Fibroblast of villous mesenchyme (primary cell): Measurements from ENCODE around the gene XRCC5. TPM values are rescaled to one million over a fixed set of nuclear protein-coding genes. Genes with fewer than 3 reads are reported as not detected.

Source experiments
- DNase-seq: peaks from one replicate; pipeline ENCODE4 v3.0.0-alpha.2; 2010; ENCODE audit warnings: low read depth
- H3K4me3 ChIP-seq: 2 replicates; pipeline ENCODE4 v1.5.1; 2011; ENCODE audit warnings: low read depth, mild to moderate bottlenecking, low read length
- total RNA-seq: library from RNA; depleted of rRNA; stranded (reverse); fragments of >200 nt; gene quantifications from 2 replicates; pipeline ENCODE4 v1.2.3, GENCODE V29; 2012
- TF ChIP-seq, protein P1 (sequence below): IDR thresholded peaks from 2 replicates; pipeline ENCODE4 v1.5.1; 2012; ENCODE audit warnings: low read depth, mild to moderate bottlenecking, low read length; ENCODE audit not compliant: insufficient read depth

The XRCC5 gene
- total RNA-seq, 1 donor = 278 TPM

DNA sequence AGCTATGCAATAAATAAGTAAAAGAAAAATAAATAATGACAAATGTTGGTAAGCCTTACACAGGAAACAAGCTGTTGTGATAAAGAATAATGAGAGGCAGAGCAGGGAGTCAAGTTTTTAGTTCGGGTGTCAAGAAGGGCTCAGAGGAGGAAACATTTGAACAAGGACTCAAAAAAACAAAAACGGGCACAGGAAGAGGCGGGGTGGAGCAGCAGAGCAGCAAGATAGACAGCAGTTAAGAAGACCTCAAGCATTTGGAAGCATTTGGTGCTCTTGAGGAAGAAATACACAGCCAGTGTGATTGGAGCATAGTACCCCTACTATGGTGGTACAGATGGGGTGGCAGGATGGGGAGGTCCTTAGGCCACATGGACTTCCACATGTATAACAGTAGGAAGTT lies 24.6 kb upstream of the XRCC5 start:
- TF ChIP-seq, protein P1, sequence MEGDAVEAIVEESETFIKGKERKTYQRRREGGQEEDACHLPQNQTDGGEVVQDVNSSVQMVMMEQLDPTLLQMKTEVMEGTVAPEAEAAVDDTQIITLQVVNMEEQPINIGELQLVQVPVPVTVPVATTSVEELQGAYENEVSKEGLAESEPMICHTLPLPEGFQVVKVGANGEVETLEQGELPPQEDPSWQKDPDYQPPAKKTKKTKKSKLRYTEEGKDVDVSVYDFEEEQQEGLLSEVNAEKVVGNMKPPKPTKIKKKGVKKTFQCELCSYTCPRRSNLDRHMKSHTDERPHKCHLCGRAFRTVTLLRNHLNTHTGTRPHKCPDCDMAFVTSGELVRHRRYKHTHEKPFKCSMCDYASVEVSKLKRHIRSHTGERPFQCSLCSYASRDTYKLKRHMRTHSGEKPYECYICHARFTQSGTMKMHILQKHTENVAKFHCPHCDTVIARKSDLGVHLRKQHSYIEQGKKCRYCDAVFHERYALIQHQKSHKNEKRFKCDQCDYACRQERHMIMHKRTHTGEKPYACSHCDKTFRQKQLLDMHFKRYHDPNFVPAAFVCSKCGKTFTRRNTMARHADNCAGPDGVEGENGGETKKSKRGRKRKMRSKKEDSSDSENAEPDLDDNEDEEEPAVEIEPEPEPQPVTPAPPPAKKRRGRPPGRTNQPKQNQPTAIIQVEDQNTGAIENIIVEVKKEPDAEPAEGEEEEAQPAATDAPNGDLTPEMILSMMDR = no peak
- no peak for DNase-seq
- no peak overlapping the region for H3K4me3 ChIP-seq

- no peak for DNase-seq
- no peak overlapping the region for H3K4me3 ChIP-seq
- TF ChIP-seq, protein P1 = no peak
Observed at GRCh38 chr2:216086207-216086893, 22.8 kb upstream of the XRCC5 start.

DNA sequence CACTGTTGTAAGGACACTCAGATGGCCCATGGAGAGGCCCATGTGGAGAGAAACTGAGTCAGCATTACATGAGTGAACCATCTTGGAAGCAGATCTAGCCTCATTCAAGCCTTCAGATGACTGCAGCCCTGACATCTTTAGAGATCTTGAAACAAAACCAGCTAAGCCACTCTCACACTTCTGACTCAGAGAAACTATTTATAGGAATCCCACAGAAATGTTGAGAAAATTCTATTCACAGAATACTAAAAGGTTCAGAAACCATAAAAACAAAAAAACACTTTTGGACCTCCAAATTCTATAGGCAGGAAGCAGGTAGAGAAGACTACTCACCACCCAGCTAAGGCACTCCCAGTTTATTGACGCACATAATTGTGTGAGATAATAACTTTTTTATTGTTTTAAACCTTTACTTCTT lies 18.8 kb upstream of the XRCC5 start:
- no peak overlapping the region for H3K4me3 ChIP-seq
- DNase-seq = peak; percentile 18
- TF ChIP-seq, protein P1 = no peak

DNA sequence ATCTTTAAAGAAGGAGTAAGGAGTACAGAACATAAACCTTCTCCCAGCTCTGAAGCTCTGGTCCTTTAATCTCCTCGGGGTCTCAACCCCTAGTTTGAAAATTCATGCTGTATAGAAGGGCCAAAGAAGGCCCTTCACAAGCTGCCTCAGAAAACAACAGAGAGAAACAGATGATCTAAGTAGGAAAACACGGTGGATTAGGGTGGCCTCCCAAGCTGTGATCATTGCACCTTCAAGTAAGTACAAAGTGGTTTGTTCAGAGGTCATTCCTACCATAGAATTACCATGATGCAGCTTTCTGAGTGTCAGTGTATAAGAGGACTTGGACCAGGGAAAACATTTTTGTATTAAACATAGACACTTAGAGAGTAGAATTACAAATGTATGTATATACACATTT lies 16.5 kb upstream of the XRCC5 start:
- no peak overlapping the region for H3K4me3 ChIP-seq
- TF ChIP-seq, protein P1 = no peak
- no peak for DNase-seq

- no peak for DNase-seq
- H3K4me3 ChIP-seq = no peak overlapping the region
- TF ChIP-seq, protein P1 = no peak
Observed at GRCh38 chr2:216094701-216095100, 14.4 kb upstream of the XRCC5 start.

DNA sequence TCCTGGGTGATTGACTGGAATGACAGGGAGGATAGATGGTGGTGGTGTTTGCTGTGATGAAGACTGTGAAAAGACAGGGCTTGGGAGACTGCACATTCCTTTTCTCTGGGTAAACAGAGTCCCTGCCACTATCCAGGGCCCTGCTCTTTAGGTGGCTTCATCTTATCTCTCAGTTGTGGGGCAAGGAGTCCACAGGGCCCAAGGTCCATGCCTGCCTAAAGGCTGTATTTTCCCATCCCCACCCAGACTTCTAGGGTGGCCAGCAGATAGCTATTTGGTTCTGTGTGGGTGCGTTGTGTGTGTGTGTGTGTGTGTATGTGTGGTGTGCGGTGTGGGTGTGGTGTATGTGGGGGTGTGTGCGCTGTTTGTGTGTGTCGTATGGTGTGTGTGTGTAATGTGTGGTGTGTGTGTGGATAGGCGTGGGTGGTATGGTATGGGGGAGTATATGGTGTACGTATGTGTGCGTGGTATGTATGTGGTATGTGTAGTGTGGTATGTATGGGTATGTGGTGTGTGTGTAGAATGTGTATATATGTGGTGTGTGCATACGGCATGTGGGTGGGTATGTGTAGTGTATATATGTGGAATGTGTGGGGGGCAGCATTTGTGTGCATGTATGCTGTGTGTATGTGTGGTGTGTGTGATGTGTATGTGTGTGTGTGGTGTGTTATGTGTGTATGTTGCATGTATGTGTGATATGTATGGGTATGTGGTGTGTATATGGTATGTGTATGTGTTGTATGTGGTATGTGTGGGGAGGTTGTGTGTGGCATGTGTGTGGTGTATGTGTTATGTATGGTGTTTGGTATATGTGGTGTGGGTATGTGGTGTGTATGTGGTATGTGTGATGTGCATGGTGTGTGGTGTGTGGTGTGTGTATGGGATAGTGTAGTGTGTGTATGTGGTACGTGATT lies 10.5 kb upstream of the XRCC5 start:
- DNase-seq = no peak
- no peak overlapping the region for H3K4me3 ChIP-seq
- TF ChIP-seq, protein P1 = no peak
